A673 (cell line): ENCODE measurements around the gene PABPN1L. TPM values are rescaled to one million over a fixed set of nuclear protein-coding genes. Genes with fewer than 3 reads are reported as not detected.

Experiments
- BruUV-seq: library from RNA; stranded (reverse); fragments of 400-500 nt; replicated peaks from 2 replicates; lab custom pipeline; 2021; lab: Mats Ljungman, UMichigan
- CTCF ChIA-PET: fragments of 300-600 bp; sonication (Branson Sonifier 250); formaldehyde crosslinking; loops from one replicate; lab custom pipeline; 2022; ENCODE audit warnings: antibody characterized with exemption; lab: Charles Lee
- POLR2A ChIA-PET: fragments of 300-600 bp; sonication (Branson Sonifier 250); formaldehyde crosslinking; loops from one replicate; lab custom pipeline; 2022; ENCODE audit warnings: antibody characterized with exemption; ENCODE audit not compliant: low non-redundant PET; lab: Charles Lee
- DNase-seq: peaks from one replicate; pipeline ENCODE4 v3.0.0-alpha.2; 2015; ENCODE audit warnings: low spot score
- H3K27ac ChIP-seq: fragments of 200-600 bp; sonication (generic); 2 replicates; pipeline ENCODE4 v1.5.1; 2016; ENCODE audit warnings: mixed run types, low read depth, mild to moderate bottlenecking, mixed read lengths, antibody characterized with exemption, low read length; ENCODE audit not compliant: poor library complexity, severe bottlenecking
- H3K27me3 ChIP-seq: fragments of 200-600 bp; sonication (generic); replicated peaks from 2 replicates; pipeline ENCODE4 v1.6.1; 2017; ENCODE audit warnings: mixed run types, low read depth, mild to moderate bottlenecking, mixed read lengths, antibody characterized with exemption, low read length; ENCODE audit not compliant: insufficient read depth, poor library complexity
- H3K36me3 ChIP-seq: fragments of 200-600 bp; sonication (generic); 2 replicates; pipeline ENCODE4 v1.6.1; 2016; ENCODE audit warnings: mixed run types, mild to moderate bottlenecking, mixed read lengths, antibody characterized with exemption, low read length; ENCODE audit not compliant: insufficient read depth, poor library complexity, severe bottlenecking
- H3K4me1 ChIP-seq: fragments of 200-600 bp; sonication (generic); 2 replicates; pipeline ENCODE4 v1.6.1; 2017; ENCODE audit warnings: mixed run types, mild to moderate bottlenecking, mixed read lengths, antibody characterized with exemption, low read length; ENCODE audit not compliant: insufficient read depth, poor library complexity, severe bottlenecking
- H3K4me3 ChIP-seq: fragments of 200-600 bp; sonication (generic); 2 replicates; pipeline ENCODE4 v1.5.1; 2016; ENCODE audit warnings: low read depth, mixed run types, mild to moderate bottlenecking, mixed read lengths, low read length; ENCODE audit not compliant: poor library complexity, severe bottlenecking
- H3K9me3 ChIP-seq: fragments of 200-600 bp; sonication (generic); 2 replicates; pipeline ENCODE4 v1.6.1; 2016; ENCODE audit warnings: mixed run types, low read depth, mild to moderate bottlenecking, mixed read lengths, antibody characterized with exemption, low read length; ENCODE audit not compliant: poor library complexity, severe bottlenecking
- CTCF ChIP-seq: fragments of 300-800, 200-600 bp; sonication (generic); conservative IDR thresholded peaks from 2 replicates; pipeline ENCODE4 v1.5.1; 2017; ENCODE audit warnings: low read depth, mild to moderate bottlenecking, antibody characterized with exemption, low read length, moderate library complexity, mixed read lengths
- EZH2 ChIP-seq: fragments of 200-600 bp; sonication (generic); IDR thresholded peaks from 2 replicates; pipeline ENCODE4 v1.6.1; 2017; ENCODE audit warnings: borderline replicate concordance, low read depth, mild to moderate bottlenecking, mixed read lengths, antibody characterized with exemption, low read length; ENCODE audit not compliant: poor library complexity, severe bottlenecking
- intact Hi-C: fragments of 100-400 bp; cut with micrococcal nuclease; formaldehyde crosslinking; loops from one replicate; pipeline ENCODE4 v1.10.0; 2022; ENCODE audit not compliant: unreplicated experiment
- total RNA-seq: library from RNA; stranded (reverse); gene quantifications from 2 replicates; pipeline ENCODE4 v1.2.3, GENCODE V29; 2021

PABPN1L gene
- total RNA-seq, 1 experiment from 2014 or later: not detected

GRCh38 chr16:88851616-88852015, 14.8 kb downstream of the PABPN1L start:
- no TSS peak for BruUV-seq
- Histone ChIP-seq H3K36me3 (no peaks in the 10 kb centered on the region), H3K27me3 (no peaks in the 10 kb centered on the region), H3K4me3 (no peak overlapping the region), H3K4me1 (no peaks in the 10 kb centered on the region), H3K27ac (no peak overlapping the region), H3K9me3 (no peaks in the 10 kb centered on the region)
- POLR2A ChIA-PET: no interaction called here
- CTCF ChIA-PET: no interaction called here
- DNase-seq: no peak
- intact Hi-C loops: no loop called here
- TF ChIP-seq CTCF (no peak), EZH2 (no peak)

- POLR2A ChIA-PET: no interaction called here
Measured at GRCh38 chr16:88850531-88851199, 15.8 kb downstream of the PABPN1L start.

GRCh38 chr16:88848557-88848956, 17.9 kb downstream of the PABPN1L start:
- no peak for DNase-seq
- POLR2A ChIA-PET: no interaction called here
- intact Hi-C loops: no loop called here
- TF ChIP-seq EZH2: no peak
- TF ChIP-seq CTCF: no peak
- H3K9me3 ChIP-seq: no peaks in the 10 kb centered on the region
- no TSS peak for BruUV-seq
- CTCF ChIA-PET: interaction anchor here (0.6 kb wide), 1 partner anchor 319 kb away, joined by 5 read pairs; no protein-coding TSS in a partner anchor
- no peaks in the 10 kb centered on the region for H3K27me3 ChIP-seq
- H3K4me3 ChIP-seq: no peak overlapping the region
- H3K27ac ChIP-seq: no peak overlapping the region
- no peaks in the 10 kb centered on the region for H3K4me1 ChIP-seq
- H3K36me3 ChIP-seq: no peaks in the 10 kb centered on the region

More at GRCh38 chr16:88850531-88851199, 15.8 kb downstream of the PABPN1L start:
- H3K27me3 ChIP-seq: no peaks in the 10 kb centered on the region
- no peaks in the 10 kb centered on the region for H3K4me1 ChIP-seq
- H3K9me3 ChIP-seq: no peaks in the 10 kb centered on the region
- H3K4me3 ChIP-seq: no peak overlapping the region
- H3K27ac ChIP-seq: no peak overlapping the region
- TF ChIP-seq EZH2: no peak
- no peak for TF ChIP-seq CTCF
- intact Hi-C loops: no loop called here
- CTCF ChIA-PET: no interaction called here
- no peaks in the 10 kb centered on the region for H3K36me3 ChIP-seq
- no peak for DNase-seq
- no TSS peak for BruUV-seq
